Neutrophil (primary cell): Measurements from ENCODE around the gene RAP1GAP2.
"Not testable (repeated sequence)": the region's sequence is repeated elsewhere in the genome, so short reads cannot be mapped to it uniquely, and the experiment has no call there.

ENCODE experiments used
- H3K27ac ChIP-seq: fragments of 200-600 bp; sonication (generic); 2 replicates; pipeline ENCODE4 v1.5.1; 2016; ENCODE audit warnings: mild to moderate bottlenecking, moderate library complexity
- H3K27me3 ChIP-seq: fragments of 200-600 bp; sonication (generic); 2 replicates; pipeline ENCODE4 v1.6.0; 2016; ENCODE audit warnings: mild to moderate bottlenecking
- H3K36me3 ChIP-seq: fragments of 200-600 bp; sonication (generic); 2 replicates; pipeline ENCODE4 v1.5.1; 2017
- H3K4me1 ChIP-seq, 2 experiments: fragments of 200-600 bp in 1 of 2; sonication (generic) in 1 of 2; 1 replicate in 1 of 2; 2 replicates in 1 of 2; pipeline versions ENCODE4 v1.5.1 to v1.6.1; 2013 to 2016; ENCODE audit warnings: low read depth in 1 of 2, low read length in 1 of 2, mild to moderate bottlenecking in 1 of 2, moderate library complexity in 1 of 2; ENCODE audit not compliant: control insufficient read depth in 1 of 2, insufficient read depth in 1 of 2
- H3K4me3 ChIP-seq, 2 experiments: fragments of 200-600 bp in 1 of 2; sonication (generic) in 1 of 2; 1 replicate in 1 of 2; 2 replicates in 1 of 2; pipeline ENCODE4 v1.5.1; 2013 to 2016; ENCODE audit warnings: low read depth in 1 of 2, low read length in 1 of 2, mild to moderate bottlenecking in 1 of 2, moderate library complexity in 1 of 2
- H3K9me3 ChIP-seq: fragments of 200-600 bp; sonication (generic); 2 replicates; pipeline ENCODE4 v1.5.1; 2016
- TF ChIP-seq, protein P1 (sequence below): fragments of 200-600 bp; sonication (generic); IDR thresholded peaks from 2 replicates; pipeline ENCODE4 v1.5.1; 2016; ENCODE audit warnings: antibody characterized with exemption

Gene RAP1GAP2

DNA sequence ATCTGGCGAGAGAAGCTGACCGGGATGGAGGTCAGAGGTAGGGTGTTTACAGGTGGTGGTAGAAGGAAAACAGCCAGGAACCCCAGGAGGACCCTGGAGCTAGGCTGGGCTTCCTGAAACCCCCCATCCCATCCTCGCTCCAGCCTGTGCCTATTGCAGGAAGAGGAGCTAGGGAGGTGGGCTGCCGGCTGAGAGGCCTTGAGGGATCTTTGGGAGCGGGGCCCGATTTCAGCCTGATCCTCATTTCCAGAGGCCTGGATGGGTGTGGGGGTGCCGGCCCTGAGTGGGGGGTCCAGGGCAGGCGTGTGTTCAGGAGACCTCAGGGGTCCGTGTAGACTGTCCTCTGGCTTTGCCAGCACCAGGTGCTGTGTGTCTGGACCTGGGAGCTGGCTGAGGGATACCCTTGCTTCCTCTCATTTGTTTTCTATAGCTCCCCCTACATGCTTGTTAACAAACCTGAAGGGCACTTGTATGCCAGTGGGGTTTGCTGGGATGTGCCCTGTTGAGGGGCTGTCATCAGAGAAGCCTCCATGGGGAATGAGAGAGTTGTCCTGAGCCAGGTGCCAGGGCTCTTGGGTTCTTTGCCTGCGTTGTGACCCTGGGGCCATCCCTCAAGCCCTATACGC, 18.9 kb upstream of the RAP1GAP2 start:
- TF ChIP-seq, protein P1, sequence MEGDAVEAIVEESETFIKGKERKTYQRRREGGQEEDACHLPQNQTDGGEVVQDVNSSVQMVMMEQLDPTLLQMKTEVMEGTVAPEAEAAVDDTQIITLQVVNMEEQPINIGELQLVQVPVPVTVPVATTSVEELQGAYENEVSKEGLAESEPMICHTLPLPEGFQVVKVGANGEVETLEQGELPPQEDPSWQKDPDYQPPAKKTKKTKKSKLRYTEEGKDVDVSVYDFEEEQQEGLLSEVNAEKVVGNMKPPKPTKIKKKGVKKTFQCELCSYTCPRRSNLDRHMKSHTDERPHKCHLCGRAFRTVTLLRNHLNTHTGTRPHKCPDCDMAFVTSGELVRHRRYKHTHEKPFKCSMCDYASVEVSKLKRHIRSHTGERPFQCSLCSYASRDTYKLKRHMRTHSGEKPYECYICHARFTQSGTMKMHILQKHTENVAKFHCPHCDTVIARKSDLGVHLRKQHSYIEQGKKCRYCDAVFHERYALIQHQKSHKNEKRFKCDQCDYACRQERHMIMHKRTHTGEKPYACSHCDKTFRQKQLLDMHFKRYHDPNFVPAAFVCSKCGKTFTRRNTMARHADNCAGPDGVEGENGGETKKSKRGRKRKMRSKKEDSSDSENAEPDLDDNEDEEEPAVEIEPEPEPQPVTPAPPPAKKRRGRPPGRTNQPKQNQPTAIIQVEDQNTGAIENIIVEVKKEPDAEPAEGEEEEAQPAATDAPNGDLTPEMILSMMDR, result no peak
- Histone ChIP-seq H3K36me3 (no peaks in the 10 kb centered on the region), H3K9me3 (no peaks in the 10 kb centered on the region), H3K4me3 (no peak overlapping the region), H3K4me1 (peaks cover 0 to 3% of the 10 kb centered on the region in 2 experiments), H3K27me3 (peaks cover 87% of the 10 kb centered on the region), H3K27ac (no peak overlapping the region)

DNA sequence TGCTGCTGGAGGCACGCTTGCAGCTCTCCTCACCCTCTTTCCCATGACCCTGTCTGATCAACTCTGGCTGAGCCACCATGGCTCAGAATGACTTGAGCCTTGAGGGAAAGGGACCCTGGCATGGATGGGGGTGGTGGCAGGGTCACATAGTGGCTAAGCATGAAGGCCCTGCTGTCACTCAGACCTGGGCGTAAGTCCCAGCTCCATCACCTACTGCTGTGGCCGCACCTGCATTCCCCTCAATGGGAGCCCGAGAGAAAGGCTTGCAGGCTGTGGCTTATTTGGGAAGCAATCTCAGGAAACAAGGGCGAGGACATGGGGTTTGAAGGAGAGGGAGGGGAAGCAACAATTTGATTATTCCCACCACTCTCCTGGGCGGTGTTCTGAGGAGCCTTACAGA, 17.7 kb upstream of the RAP1GAP2 start:
- H3K36me3 ChIP-seq, result no peaks in the 10 kb centered on the region
- no peak overlapping the region for H3K27ac ChIP-seq
- TF ChIP-seq, protein P1, result no peak
- peaks cover 75% of the 10 kb centered on the region for H3K27me3 ChIP-seq
- H3K4me1 ChIP-seq, result peaks cover 0 to 3% of the 10 kb centered on the region in 2 experiments
- H3K4me3 ChIP-seq, result no peak overlapping the region
- no peaks in the 10 kb centered on the region for H3K9me3 ChIP-seq

DNA sequence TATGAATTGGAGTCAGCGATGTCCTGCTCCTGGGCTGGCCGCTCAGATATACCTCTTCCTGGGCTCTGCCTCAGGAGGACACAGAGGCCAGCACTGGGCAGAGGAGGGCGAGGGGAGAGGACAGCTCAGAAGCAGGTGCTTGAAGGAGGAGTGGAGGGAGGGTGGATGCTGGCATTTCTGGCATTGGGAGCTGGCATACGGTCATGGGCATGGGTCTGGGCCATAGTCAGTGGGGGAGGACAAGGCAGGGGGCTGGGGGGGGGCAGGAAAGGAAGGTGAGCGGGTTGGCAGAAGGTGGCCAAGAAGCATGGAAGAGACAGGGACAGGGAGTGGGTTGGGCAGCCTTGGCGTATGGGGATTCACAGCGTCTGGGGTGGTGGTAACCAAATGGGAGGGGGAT, 16.7 kb upstream of the RAP1GAP2 start:
- Histone ChIP-seq H3K27me3 (peaks cover 65% of the 10 kb centered on the region), H3K9me3 (no peaks in the 10 kb centered on the region), H3K27ac (no peak overlapping the region), H3K4me1 (peaks cover 0 to 3% of the 10 kb centered on the region in 2 experiments), H3K36me3 (no peaks in the 10 kb centered on the region), H3K4me3 (no peak overlapping the region)
- TF ChIP-seq, protein P1, result no peak

DNA sequence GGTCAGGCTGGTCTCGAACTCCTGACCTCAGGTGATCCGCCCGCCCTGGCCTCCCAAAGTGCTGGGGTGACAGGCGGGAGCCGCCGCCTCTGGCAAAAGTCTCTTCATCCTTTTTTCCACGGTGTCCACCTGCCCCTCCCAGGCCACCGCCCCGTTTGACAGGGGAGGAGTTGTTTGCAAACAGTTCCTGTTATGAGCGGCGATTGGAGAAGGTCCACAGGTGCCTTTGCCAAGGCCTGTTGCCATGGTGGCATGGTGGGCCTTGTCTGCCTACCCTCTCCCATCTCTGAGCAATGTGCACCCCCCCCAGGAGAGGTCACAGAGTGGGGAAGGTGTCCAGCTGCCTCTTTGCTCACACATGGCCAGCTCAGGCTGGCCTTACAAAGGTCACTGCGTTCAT, 16.0 kb upstream of the RAP1GAP2 start:
- peaks cover 0 to 3% of the 10 kb centered on the region in 2 experiments for H3K4me1 ChIP-seq
- no peaks in the 10 kb centered on the region for H3K36me3 ChIP-seq
- no peak overlapping the region for H3K4me3 ChIP-seq
- TF ChIP-seq, protein P1, result no peak
- no peaks in the 10 kb centered on the region for H3K9me3 ChIP-seq
- H3K27ac ChIP-seq, result no peak overlapping the region
- H3K27me3 ChIP-seq, result peaks cover 58% of the 10 kb centered on the region

DNA sequence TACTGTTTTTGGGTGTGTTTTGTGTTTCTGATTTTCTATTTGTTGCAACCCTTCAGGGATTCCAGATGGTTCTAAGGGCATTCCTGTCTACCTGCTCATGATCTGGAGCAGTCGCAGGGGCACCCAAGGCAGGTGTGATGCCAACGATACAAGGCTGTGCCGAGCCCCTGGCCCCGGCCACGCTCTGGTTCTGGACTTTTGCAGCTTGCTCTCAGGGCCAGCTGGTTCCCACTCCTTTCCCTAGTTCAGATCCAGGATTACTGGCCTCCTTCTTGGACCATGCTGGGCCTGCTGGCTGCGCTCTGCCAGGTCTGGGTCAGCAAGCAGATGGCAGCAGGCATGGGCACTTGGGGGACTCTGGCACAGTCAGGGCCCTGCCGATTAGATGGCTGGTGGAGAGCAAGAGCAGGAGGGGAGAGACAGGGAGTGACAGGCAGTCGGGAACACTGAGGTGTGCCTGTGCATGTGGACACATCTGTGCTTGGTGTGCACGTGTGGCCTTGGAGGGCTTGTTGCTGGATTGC, 15.2 kb upstream of the RAP1GAP2 start:
- Histone ChIP-seq H3K36me3 (no peaks in the 10 kb centered on the region), H3K27me3 (peaks cover 50% of the 10 kb centered on the region), H3K9me3 (no peaks in the 10 kb centered on the region), H3K4me1 (peaks cover 0 to 6% of the 10 kb centered on the region in 2 experiments), H3K27ac (no peak overlapping the region), H3K4me3 (no peak overlapping the region)
- TF ChIP-seq, protein P1, result no peak

DNA sequence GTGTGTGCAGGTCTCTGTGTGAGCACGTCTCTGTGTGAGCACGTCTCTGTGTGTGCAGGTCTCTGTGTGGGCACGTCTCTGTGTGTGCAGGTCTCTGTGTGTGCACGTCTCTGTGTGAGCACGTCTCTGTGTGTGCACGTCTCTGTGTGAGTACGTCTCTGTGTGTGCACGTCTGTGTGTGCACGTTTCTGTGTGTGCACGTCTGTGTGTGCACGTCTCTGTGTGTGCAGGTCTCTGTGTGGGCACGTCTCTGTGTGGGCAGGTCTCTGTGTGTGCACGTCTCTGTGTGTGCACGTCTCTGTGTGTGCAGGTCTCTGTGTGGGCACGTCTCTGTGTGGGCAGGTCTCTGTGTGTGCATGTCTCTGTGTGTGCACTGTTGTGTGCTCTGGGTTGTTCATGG, 14.6 kb upstream of the RAP1GAP2 start:
- Histone ChIP-seq H3K4me1 (peaks cover 2 to 12% of the 10 kb centered on the region in 2 experiments), H3K27me3 (peaks cover 44% of the 10 kb centered on the region)
- H3K9me3 ChIP-seq, H3K27ac ChIP-seq, H3K4me3 ChIP-seq, H3K36me3 ChIP-seq: not testable (repeated sequence)
